ENCODE data around the gene CATSPER2.
"Not testable (repeated sequence)": the region's sequence is repeated elsewhere in the genome, so short reads cannot be mapped to it uniquely, and the experiment has no call there.

Gene CATSPER2

GRCh38 chr15:43592841-43593240 is 55.8 kb downstream of the CATSPER2 start:
- not testable (repeated sequence) for DNase-seq

DNA sequence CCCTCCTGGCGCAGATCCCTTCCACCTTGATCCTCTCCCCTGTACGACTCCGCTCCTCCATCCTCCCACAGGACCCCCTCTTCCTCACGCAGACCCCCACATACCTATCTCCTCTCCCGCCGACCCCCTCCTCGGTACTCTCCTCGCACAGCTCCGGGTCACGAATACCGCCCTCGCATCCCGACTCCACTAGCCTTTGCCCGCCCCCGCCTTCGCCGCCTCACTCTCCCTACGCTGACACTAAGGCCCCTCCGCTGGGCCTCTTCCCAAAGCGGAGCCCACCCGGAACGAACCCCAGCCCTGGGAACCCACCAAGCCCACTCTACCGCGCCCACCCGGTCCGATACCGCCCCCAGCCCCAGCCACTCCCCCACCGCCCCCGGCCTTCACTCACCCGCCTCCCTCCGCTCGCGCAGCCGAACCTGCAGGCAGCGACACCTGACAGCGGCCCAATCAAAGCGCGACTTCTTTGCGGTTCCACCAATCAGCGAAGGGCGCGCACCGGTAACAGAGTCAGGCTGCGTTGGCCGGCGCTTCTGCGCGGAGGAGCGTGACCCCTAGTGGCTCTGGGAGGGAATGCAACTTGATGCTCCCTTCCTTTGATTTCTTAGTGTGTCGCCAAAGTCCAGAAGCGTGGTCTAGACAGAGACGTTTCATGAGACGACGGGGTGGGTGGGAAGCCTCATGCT is 58.7 kb downstream of the CATSPER2 start, which contains the start of gene PPIP5K1:
TSS of gene PPIP5K1 (minus strand) at position 431 of the 689 bp plus-strand sequence. CDS start 5,704 bp downstream, outside the sequence.
- not testable (repeated sequence) for DNase-seq
